Endometrial microvascular endothelial cells (primary cell): ENCODE data around the gene HGS. TPM values are rescaled to one million over a fixed set of nuclear protein-coding genes. Genes with fewer than 3 reads are reported as not detected.

Experiments
- in situ Hi-C: cut with HindIII; loops from 2 replicates; pipeline ENCODE4 v1.10.0; 2017; ENCODE audit warnings: low sequenced_read_pairs, low pct_unique_long_range_greater_than_20kb; ENCODE audit errors: inconsistent ontology term
- total RNA-seq: library from RNA; depleted of rRNA; stranded (reverse); fragments of >200 nt; gene quantifications from one replicate; pipeline ENCODE4 v1.2.3, GENCODE V29; 2015; ENCODE audit errors: inconsistent ontology term

HGS gene, protein sequence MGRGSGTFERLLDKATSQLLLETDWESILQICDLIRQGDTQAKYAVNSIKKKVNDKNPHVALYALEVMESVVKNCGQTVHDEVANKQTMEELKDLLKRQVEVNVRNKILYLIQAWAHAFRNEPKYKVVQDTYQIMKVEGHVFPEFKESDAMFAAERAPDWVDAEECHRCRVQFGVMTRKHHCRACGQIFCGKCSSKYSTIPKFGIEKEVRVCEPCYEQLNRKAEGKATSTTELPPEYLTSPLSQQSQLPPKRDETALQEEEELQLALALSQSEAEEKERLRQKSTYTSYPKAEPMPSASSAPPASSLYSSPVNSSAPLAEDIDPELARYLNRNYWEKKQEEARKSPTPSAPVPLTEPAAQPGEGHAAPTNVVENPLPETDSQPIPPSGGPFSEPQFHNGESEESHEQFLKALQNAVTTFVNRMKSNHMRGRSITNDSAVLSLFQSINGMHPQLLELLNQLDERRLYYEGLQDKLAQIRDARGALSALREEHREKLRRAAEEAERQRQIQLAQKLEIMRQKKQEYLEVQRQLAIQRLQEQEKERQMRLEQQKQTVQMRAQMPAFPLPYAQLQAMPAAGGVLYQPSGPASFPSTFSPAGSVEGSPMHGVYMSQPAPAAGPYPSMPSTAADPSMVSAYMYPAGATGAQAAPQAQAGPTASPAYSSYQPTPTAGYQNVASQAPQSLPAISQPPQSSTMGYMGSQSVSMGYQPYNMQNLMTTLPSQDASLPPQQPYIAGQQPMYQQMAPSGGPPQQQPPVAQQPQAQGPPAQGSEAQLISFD
- total RNA-seq = 125 TPM

DNA sequence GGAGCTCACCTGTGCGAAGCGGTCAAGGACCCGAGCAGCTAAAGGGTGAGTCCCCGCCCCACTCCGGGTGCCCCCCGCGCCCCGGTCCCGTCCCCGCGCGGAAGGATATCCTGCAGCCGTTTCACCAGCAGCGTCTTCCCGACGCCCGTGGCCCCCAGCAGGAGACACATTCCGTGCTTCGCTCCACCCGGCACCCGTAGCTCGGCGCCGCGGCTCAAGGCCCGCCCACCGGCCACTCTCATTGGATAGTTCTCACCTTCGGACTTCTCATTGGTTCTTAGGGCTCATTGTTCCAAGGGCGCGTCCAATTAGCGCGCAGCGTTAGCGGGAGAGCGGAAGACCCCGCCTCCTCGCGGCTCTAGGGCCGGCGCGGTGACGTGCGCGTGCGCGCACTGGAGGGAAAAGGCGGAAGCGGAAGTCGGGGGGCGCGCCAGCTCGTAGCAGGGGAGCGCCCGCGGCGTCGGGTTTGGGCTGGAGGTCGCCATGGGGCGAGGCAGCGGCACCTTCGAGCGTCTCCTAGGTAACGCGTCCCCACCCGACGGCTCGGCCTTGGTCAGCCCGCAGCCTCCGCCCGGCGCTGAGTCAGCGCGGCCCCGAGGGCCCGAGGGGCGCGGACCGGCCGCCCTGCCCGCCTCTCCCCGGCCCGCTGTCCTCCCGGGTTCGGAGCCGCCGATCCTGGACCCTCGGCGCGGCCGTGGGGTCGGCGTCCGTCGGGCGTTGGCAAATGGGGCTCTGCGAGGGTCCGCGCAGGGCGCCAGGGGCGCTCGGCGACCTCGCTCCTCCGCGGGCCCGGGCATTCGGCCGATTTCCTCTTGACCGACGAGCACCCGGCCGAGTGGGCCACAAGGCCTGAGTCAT is at the start of gene HGS, which contains the start of gene ARL16:
TSS of gene HGS (plus strand) at position 428 of the 858 bp plus-strand sequence. CDS start at position 484, 56 bp downstream.
TSS of gene ARL16 (minus strand) at position 214 of the 858 bp plus-strand sequence. CDS start at position 170, 44 bp downstream.
- in situ Hi-C loops = no loop called here

DNA sequence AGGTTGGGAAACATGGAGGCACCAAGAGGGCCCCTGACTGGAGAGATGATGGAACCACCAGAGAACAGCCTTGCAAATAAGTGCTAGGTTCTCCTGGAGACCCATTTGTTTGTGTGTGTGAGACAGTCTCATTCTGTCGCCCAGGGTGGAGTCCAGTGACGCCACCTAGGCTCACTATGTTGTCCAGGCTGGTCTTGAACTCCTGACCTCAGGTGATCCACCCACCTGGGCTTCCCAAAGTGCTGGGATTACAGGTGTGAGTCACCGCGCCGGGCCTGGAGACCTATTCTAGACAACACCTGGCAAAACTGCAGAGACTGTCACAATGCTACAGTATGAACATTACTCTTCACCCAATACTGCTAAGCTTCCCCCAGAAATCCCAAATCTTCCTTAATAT is 48.4 kb upstream of the HGS start:
- in situ Hi-C loops = no loop called here

GRCh38 chr17:81635973-81636504 is 47.8 kb upstream of the HGS start:
- in situ Hi-C loops = no loop called here

DNA sequence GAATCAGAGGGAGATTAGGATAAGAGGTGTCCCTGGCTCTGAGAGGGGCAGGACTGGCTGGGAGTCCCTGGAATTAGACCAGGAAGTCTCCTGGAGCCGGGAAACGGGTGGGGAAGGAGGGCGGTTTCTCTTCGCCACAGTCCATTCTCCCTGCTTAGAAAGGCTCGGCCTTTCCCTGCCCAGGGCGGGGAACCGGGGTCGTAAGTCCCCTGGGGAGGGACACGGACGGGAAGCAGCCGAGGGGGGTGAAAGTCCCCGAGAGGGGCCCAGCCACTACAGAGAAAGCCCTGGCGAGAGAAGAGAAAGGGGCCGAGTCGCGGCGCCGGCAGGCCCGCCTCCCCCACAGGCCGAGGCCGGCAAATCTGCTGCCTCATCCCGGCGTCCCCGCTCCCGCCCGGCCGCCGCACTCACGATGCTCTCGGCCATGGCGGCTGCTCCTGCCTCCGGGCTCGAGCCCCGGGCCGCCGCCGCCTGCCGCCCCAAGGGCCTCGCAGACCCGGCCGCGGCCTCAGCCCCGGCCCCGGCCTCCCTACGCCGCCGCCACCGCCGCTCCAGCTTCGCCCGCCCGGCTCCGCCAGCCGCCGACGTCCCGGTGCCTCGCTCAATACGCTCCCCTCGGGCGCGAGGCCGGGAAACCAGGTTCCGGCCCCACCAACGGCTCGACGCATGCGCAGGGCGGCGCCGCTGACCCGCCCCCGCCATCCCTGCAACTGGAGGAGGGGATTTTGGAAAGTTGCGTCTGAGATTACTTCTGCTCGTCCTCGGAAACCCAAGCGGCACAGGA is 47.1 kb upstream of the HGS start, which contains the start of the genes NPLOC4 and TSPAN10:
TSS of gene NPLOC4 (minus strand) at position 608 of the 784 bp plus-strand sequence. CDS start at position 426, 182 bp downstream.
TSS of gene TSPAN10 (plus strand) at position 692 of the 784 bp plus-strand sequence. CDS start 5,217 bp downstream, outside the sequence.
- in situ Hi-C loops = no loop called here

DNA sequence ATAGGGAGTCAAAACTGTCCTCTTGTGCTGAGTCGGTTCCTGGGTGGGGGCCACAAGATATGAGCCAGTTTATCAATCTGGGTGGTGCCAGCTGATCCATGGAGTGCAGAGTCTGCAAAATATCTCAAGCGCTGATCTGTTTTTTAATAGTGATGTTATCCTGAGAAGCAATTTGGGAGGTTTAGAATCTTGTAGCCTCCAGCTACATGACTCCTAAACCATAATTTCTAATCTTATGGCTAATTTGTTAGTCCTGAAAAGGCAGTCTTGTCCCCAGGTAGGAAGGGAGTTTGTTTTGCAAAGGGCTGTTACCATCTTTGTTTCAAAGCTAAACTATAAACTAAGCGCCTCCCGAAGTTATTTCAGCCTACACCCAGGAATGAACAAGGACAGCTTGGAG is 45.1 kb upstream of the HGS start:
- in situ Hi-C loops = no loop called here

DNA sequence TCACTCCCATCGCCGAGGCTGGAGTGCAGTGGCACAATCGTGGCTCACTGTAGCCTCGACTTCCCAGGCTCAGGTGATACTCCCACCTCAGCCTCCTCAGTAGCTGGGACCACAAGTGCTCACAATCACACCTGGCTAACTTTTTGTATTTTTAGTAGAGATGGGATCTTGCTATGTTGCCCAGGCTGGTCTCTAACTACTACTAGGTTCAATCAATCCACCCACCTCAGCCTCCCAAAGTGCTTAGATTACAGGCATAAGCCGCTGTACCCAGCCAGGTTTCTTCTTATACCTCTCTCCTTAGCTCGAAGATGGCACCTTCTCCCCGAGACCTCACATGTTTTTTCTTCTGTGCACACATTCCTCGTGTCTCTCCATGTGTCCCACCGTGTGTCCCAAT is 43.8 kb upstream of the HGS start:
- in situ Hi-C loops = no loop called here

GRCh38 chr17:81641825-81642489 is 41.9 kb upstream of the HGS start:
- in situ Hi-C loops = no loop called here

- in situ Hi-C loops = no loop called here
Observed at GRCh38 chr17:81644496-81644895, 39.3 kb upstream of the HGS start.

GRCh38 chr17:81644976-81645952 is 38.5 kb upstream of the HGS start:
- in situ Hi-C loops = no loop called here

GRCh38 chr17:81646869-81647600 is 36.8 kb upstream of the HGS start:
- in situ Hi-C loops = no loop called here

GRCh38 chr17:81647640-81648012 is 36.2 kb upstream of the HGS start:
- in situ Hi-C loops = no loop called here

- in situ Hi-C loops = no loop called here
Observed at GRCh38 chr17:81648013-81648706, 35.7 kb upstream of the HGS start.

DNA sequence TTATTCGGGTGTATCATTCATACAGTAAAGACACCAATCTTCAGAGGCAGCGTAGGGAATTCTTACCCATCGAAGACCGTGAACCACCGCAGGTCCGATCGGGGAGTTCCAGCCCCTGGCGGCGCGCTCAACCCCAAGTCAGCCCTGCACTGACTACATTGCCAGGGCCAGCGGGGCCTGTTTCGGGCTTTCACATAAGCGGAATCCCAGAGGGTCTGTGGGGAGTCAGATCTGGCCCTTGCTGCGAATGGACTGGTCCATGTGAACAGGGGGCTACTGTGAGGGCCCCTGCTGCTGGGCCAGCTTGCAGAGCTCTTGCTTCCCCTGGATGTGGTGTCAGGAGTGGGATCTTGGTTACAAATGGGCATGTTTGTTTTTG is 35.1 kb upstream of the HGS start:
- in situ Hi-C loops = no loop called here

GRCh38 chr17:81650951-81651350 is 32.9 kb upstream of the HGS start:
- in situ Hi-C loops = no loop called here

DNA sequence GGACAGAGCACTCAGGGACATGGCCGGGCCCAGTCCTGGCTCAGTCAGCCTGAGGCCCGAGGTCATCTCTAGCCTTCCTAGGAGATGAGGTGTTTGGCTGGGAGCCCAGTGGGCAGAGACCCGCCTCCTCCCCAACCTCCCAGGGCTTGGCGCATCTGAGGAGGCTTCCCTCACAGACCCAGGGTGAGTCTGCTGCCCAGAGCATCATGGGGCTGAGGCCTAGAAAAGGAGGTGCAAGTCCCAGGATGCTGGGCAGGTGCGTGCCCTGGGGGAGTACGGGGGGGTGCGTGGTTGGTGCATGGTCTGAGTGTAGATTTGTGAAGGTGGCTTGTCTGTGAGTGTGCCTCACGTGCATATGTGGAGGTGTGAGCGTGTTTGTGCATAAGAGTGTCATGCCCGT is 32.1 kb upstream of the HGS start:
- in situ Hi-C loops = no loop called here
